Activated CD8-positive, alpha-beta memory T cell treated with anti-CD3 and anti-CD28 coated beads for 4 hours (primary cell): ENCODE results near the gene FBLN2.

ENCODE experiments used
- DNase-seq, 2 donors: peaks; one replicate each; pipeline ENCODE4 v3.0.0-alpha.2; 2020; ENCODE audit warnings: low read depth in 2 of 2

The FBLN2 gene

GRCh38 chr3:13665582-13666226 is 116.8 kb downstream of the FBLN2 start:
- no peak for DNase-seq

- no peak for DNase-seq
Measured at GRCh38 chr3:13666227-13666619, 117.3 kb downstream of the FBLN2 start.

- DNase-seq: no peak
Measured at GRCh38 chr3:13666781-13667709, 118.1 kb downstream of the FBLN2 start.

GRCh38 chr3:13668136-13668535 is 119.2 kb downstream of the FBLN2 start:
- no peak for DNase-seq

- DNase-seq: no peak
Measured at GRCh38 chr3:13669457-13669856, 120.5 kb downstream of the FBLN2 start.

GRCh38 chr3:13670292-13670691 is 121.4 kb downstream of the FBLN2 start:
- no peak for DNase-seq

GRCh38 chr3:13671482-13672233 is 122.7 kb downstream of the FBLN2 start:
- DNase-seq: no peak

GRCh38 chr3:13673207-13673606 is 124.3 kb downstream of the FBLN2 start:
- DNase-seq: no peak

- no peak for DNase-seq
Measured at GRCh38 chr3:13674538-13675185, 125.7 kb downstream of the FBLN2 start.

GRCh38 chr3:13676356-13677017 is 127.6 kb downstream of the FBLN2 start:
- DNase-seq: no peak

- DNase-seq: no peak
Measured at GRCh38 chr3:13677272-13677671, 128.3 kb downstream of the FBLN2 start.

- DNase-seq: no peak
Measured at GRCh38 chr3:13681931-13682330, 133.0 kb downstream of the FBLN2 start.

- DNase-seq: no peak
Measured at GRCh38 chr3:13682331-13683013, 133.5 kb downstream of the FBLN2 start.

- DNase-seq: no peak
Measured at GRCh38 chr3:13683288-13683687, 134.4 kb downstream of the FBLN2 start.

- DNase-seq: no peak
Measured at GRCh38 chr3:13683772-13684171, 134.8 kb downstream of the FBLN2 start.

- DNase-seq: no peak
Measured at GRCh38 chr3:13684350-13684749, 135.4 kb downstream of the FBLN2 start.

GRCh38 chr3:13684854-13685253 is 135.9 kb downstream of the FBLN2 start:
- DNase-seq: no peak

- DNase-seq: no peak
Measured at GRCh38 chr3:13685721-13686120, 136.8 kb downstream of the FBLN2 start.

GRCh38 chr3:13686367-13687160 is 137.6 kb downstream of the FBLN2 start:
- DNase-seq: no peak

- DNase-seq: no peak
Measured at GRCh38 chr3:13687517-13687943, 138.6 kb downstream of the FBLN2 start.
